NCI-H187 (cell line): Measurements from ENCODE around the gene EPB41.
"Not testable (repeated sequence)": the region's sequence is repeated elsewhere in the genome, so short reads cannot be mapped to it uniquely, and the experiment has no call there.

Experiments
- DNase-seq, 2 experiments: peaks; one replicate each; lab custom pipeline; 2025; lab: John Stamatoyannopoulos, UW

EPB41 gene

DNA sequence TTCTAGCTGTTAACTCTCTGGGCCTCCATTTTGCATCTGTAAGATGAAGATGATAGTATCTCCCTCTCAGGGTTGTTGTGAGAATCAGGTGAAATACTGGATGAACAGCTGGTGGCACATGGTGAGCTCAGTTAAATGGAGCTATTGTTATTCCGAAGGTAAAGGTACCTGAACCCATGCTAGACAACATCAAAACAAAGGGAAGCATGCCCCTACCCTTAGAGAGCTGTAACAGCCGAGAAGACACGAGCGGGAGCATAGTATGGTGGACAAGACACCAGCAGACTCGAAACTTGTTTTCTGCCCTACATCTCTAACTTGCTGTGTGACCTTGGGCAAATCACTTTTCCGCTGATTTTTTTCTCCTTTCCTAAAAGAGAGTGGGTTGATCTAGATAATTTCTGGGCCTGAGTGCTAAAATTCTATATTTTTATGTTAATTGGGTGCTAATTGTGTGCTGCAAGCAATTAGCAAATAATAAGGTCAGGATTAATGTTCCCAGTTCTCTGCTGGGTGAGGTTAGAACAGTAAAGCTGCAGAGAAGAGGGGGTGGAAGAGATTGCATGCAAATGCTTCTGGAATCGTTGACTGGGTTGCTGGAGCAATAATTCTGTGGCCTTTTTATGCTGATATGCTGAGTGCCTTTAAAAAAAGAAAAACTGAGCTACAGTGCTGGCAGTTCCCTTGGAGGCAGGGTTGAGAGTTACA, 198.5 kb downstream of the EPB41 start:
- no peak for DNase-seq

DNA sequence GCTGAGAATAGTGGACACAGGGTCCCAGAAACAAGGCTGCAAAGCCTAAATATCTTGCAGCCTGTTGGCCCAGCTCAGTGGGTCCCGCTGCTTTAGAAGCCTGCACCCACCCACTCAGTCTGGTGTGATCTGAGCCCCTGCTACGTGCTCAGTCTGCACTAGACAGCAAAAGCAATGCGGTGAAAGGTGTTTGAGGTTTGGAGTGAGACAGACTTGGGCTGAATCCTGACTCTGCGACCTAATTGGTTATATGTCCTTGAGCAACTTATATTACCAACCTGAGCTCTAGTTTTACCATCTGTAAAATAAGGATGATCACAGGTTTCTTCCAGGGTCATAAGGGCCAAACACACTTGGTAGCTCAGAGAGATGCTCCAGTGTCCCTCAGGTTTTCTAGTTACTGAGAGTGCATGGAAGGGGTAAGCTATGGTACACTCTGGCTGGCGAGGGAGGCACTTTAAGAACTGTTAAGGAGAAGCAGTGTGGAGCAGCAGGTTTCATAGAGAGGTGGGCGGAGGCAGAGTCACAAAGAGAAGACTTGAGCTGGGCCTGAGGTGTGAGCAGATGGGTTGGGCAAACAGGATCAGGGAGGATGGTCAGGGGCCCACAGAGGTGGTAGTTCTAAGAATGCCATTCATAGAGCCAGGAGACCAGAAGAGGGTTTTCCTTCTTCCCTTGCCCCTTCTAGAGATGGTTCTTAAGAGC, 199.2 kb downstream of the EPB41 start:
- DNase-seq = no peak

GRCh38 chr1:29114654-29115053, 200.3 kb downstream of the EPB41 start:
- DNase-seq = no peak

- DNase-seq = no peak
Measured at GRCh38 chr1:29117381-29117780, 203.0 kb downstream of the EPB41 start.

- no peak for DNase-seq
Measured at GRCh38 chr1:29119121-29119929, 205.0 kb downstream of the EPB41 start.

DNA sequence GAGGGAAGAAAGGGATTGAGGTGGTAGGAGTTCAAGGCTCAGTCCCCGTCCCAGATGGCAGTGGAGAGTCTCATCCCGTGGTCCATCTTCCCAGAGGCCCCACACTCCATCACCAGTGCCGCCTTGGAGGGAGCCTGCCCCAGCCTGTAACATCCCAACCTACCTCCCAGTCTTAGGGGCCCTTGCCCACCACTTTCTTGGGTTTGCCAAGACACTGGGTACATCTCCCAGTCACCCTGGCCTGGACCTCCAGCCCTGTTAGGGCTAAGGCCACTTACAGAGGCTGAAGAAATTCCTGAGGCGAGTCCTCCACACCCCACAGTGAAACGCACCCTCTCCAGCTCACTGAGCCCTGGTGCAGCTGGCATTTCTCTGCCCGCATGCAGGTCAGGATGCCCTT, 206.0 kb downstream of the EPB41 start:
- no peak for DNase-seq

DNA sequence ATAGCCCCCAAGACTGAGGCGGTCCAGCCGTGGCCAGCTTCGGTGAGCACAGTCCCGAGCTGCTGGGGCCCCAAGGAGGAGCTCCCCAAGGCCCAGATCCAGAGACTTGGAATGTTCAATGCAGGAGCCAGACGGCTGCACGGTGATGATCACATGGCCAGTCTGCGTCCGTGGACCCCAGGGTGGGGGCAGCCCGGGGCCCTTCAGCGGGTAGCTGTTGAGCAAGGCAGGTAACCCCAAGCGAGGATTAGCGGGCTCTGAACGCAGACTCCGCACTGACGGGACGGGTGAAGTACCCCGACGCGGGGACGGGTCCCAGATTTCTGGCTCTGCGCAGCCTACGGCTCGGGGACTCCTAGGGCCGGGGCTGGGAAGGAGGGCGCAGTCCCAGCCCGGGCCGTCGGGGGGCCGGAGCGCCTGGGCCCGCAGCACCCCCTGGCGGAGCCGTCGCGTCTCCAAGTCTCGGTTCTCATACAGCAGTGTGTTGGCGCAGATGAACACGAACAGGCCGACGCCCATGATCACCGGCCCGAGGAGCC, 206.6 kb downstream of the EPB41 start:
- DNase-seq = no peak

DNA sequence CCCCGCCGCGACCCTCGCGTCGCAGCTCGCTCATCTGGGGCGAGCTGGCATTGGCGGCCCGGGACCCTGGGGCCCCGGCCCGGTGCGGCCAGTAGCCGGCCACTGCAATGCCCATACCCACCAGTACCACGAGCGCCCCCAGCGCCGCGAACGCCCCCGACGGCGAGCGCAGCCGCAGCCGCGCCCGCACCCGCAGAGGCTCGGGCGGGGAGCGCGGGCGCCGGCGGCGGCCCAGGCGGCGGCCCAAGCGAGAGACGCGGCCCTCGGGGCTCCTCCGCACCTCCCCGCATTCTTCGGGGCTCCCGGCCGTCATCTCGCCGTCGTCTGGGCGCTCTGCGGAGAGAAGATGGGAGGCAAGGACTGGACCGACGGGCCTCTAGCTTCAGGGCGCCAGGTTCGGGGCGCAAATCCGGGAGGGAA, 207.2 kb downstream of the EPB41 start:
- no peak for DNase-seq

DNA sequence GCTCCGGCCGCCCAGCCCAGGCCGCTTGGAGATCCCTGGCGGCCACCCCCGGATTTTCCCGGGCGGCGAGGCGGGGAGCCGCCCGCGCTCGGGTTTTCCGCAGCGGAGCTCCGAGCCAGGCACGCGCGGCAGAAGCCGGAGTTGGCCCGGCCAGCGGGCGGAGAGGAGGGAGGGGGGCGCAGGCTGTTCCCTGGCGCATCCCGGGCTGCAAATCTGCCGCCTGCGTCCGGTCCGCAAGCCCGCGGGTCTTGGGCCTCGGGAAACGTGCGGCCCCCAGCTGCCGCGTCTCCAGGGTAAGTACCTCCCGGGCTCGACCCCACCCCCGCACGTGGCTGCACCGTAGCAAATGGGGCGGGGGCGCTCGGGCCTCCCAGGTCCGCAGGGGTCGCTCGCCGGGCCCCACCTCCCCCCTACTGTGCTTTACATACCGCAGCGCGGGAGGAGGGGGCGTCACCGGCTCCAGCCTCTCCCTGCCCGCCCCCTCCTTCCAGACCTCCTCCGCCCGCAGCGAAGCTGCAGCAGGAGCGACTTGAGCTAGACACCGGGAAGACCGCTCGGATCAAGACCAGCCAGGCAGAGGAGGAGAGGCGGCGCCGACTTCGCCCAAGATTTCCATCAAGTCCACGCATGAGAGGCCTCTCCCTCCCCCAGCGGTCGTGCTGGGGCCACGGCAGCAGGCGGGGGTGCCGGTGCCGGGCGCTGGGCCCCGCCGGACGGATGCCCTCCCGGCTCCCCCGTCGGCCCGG, 207.7 kb downstream of the EPB41 start:
- no peak for DNase-seq

DNA sequence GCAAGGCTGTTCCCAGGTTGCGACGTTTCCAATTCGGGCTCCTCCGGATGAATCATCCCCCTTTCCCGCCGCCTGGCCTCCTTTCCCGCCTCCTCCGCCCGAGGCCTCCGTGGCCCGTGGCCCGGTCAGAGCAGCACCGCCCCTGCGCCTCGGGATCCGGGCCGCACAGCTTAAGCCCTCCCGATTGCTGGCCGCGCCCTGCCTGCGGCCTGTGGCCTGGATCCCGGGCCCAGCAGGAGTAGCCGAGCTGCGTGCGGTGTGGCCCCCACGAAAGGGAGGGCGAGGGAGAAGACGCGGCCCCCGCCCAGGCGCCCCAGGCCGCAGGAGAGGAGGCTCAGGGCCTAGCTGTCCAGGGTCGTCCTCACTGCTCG, 208.3 kb downstream of the EPB41 start:
- no peak for DNase-seq

DNA sequence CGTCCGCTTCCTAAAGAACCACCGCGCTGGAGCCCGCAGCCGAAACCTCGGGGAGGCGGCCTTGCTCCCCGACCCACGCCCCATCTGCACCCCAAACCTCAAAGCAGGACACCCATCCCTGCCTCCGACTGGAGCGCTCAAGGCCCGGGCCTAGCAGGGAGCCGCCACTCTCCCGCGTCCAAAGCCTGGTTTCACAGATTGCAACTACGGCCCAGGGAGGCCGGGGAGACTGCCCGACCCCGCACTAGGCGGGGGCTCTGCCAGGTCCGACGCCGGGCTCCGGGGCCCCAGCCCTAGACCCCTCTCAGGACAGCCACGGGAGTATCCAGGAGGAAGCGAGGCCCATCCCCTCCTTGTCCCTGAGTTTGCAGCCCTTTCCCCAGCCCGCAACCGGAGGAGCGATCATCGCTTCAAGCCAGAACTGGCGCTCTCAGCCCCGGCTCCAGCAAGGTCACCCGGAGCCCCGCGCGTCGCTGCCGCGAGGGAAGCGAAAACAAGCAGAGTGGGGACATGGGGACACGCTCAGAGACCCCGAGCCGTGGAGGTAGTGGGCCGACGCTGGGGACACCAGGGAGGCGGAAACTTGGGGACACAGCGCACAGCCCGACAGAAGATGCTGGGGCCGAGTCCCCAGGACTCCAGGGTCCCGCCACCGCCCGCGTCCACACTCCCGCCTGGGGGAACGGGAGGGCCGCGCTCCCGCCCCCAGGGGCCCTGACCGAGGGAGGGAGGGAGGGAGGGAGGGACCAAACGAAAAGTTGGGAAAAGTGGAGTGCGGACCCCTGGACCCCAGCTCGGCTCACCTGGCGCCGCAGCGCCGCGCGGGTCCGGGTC, 208.9 kb downstream of the EPB41 start:
- DNase-seq = no peak

GRCh38 chr1:29123887-29124365, 209.6 kb downstream of the EPB41 start, which contains the start of gene TMEM200B:
TSS of gene TMEM200B (minus strand) at chr1:29123903. CDS start at chr1:29121828, 2,075 bp downstream.
- no peak for DNase-seq

GRCh38 chr1:29124366-29125236, 210.2 kb downstream of the EPB41 start:
- DNase-seq = no peak

GRCh38 chr1:29125237-29125641, 210.9 kb downstream of the EPB41 start:
- no peak for DNase-seq

DNA sequence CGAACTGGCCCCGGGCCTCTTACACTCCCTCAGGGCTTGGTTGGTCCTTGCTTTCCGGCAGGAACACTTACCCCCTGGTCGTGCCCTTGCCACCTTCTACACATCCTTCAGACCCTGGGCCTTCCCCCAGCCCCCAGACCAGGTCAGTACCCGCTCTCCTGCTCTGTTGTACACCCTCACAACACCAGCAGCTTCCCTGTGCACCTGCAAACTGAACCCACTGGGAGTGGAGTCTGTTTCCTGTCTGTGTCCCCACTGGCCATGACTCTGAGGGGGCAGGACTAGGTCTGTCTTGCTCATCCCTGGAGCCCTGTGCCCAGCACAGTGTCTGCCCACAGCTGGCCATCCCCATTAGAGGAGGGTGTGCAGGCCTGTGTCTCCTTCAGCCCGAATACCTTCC, 211.4 kb downstream of the EPB41 start:
- no peak for DNase-seq

GRCh38 chr1:29126198-29126597, 211.8 kb downstream of the EPB41 start:
- DNase-seq = no peak

DNA sequence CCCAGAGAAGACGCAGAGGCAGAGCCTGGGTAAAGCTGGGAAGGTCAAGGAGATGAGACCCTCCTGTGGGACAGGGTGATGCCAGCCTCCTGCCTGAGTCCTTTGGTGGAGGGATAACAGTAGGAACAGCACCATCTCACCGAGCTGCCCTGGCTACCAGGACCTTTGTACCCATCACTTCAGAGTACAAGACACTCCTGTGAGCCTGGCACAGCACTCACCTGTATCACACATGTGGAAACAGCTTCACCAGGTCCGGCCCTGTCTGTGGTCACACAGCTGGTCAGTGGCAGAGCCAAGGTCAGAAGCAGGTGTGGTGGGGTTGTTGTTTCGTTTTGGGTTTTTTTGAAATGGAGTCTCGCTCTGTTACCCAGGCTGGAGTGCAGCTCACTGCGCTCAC, 214.4 kb downstream of the EPB41 start:
- DNase-seq = no peak

DNA sequence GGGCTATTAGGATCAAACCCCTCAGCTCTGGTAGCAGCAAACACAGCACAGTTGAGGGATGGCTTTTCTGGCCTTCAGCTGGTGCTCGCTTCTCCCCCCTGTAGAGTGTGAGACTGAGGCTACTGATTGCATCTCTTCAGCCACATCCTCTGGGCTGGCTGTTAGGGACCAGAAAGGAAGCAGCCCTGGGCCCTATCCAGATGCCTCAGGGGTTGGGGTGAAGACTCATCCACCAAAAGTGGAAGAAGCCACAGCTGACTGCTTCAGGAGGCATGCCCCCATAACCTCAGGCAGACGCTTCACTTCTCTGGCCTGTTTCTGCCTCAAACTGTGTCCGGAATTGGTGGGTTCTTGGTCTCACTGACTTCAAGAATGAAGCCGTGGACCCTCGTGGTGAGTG, 215.5 kb downstream of the EPB41 start:
- DNase-seq = no peak

- not testable (repeated sequence) for DNase-seq
Measured at GRCh38 chr1:29131056-29131455, 216.7 kb downstream of the EPB41 start.
